Erythroblast (primary cell): ENCODE measurements around the gene CAPZA2.

Experiments
- GATA1 ChIP-seq: IDR thresholded peaks from 2 replicates; pipeline ENCODE4 v1.6.1; 2011; ENCODE audit warnings: low read depth, mild to moderate bottlenecking, control low read depth, low read length, moderate library complexity
- POLR2A ChIP-seq: IDR thresholded peaks from 2 replicates; pipeline ENCODE4 v1.6.1; 2011; ENCODE audit warnings: mild to moderate bottlenecking, low read length

- no peak for TF ChIP-seq POLR2A
- TF ChIP-seq GATA1, result no peak
Observed at GRCh38 chr7:116911801-116912200, 49.4 kb downstream of the CAPZA2 start.
